NCI-H82 treated with DMSO at 0.1 percent for 48 hours (cell line): ENCODE data around the gene GRPEL2.
"Not testable (repeated sequence)": the region's sequence is repeated elsewhere in the genome, so short reads cannot be mapped to it uniquely, and the experiment has no call there.

ENCODE experiments used
- DNase-seq: peaks from one replicate; lab custom pipeline; 2025; ENCODE audit not compliant: unreplicated experiment; lab: John Stamatoyannopoulos, UW

GRPEL2 gene

DNA sequence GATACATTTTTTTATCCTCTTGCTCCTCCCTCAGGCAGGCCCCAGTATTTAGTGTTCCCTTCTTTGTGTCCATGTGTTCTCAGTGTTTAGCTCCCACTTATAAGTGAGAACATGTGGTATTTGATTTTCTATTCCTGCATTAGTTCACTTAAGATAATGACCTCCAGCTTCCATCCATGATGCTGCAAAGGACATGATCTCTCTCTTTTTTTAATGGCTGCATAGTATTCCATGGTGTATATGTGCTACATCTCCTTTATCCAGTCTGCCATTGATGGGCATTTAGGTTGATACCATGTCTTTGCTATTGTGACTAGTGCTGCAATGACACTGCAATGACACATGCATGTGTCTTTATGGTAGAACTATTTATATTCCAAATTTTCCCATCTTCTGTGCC, 49.7 kb downstream of the GRPEL2 start:
- not testable (repeated sequence) for DNase-seq

DNA sequence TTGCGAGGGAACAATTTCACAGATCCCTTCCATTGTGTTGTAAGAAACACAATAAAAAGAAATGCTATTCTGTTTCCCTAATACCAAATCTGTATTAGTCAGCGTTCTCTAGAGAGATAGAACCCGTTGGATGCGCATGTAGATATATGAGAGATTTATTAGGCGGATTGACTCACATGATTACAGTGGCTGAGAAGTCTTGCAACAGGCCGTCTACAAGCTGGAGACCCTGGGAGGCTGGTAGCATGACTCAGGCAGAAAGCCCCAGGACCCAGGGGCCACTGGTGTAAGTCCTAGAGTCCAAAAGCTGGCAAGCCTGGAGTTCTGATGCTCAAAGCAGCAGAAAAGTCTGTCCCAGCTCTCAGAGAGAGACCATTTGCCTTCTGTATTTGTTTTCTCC, 52.2 kb downstream of the GRPEL2 start:
- DNase-seq = no peak

DNA sequence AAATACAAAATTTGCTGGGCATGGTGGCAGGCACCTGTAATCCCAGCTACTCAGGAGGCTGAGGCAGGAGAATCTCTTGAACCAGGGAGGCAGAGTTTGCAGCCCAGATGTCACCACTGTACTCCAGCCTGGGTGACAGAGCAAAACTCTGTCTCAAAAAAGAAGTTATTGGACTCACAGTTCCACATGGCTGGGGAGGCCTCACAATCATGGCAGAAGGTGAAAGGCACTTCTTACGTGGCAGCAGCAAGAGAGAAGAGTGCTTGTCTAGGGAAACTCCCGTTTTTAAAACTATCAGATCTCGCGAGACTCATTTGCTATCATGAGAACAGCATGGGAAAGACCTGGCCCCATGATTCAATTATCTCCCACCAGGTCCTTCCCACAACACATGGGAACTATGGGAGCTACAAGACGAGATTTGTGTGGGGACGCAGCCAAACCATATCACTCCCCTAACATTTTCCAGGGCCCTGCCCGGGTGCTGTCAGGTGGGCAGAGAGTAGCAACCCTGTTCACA, 53.5 kb downstream of the GRPEL2 start:
- not testable (repeated sequence) for DNase-seq

DNA sequence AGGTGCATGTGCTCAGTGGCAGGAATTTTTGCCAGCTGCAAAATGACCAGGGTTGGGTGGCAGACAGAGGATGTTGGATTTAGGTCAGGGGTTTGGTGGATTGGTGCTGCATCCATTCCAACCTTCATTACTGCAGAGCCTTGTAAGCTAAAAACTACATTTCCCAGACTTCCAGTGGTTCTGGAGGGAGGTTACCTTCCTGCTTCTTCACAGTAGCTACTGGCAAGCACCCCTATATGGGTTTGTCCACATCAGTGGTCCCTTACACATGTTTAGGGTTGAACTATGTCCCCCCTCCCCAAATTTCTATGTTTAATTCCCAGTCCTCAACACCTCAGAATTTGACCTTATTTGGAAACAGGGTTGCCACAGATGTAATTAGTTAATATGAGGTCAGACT, 54.5 kb downstream of the GRPEL2 start:
- DNase-seq = no peak

DNA sequence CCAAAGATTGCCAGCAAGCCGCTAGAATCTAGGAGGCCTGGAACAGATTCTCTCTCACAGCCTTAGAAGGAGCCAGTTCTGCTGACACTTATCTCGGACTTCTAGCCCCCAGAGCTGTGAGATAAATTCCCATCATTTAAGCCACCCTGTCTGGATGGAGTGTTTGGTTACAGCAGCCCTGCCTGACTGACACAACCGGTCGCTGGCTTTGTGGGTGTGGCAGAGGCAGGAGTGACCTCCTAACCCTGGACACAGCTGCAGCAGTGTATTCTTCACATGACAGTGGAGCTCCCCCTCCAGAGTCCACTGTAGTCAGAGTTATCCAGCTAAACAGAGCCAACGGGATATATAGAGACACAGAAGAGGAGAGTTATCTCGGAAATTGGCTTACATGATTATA, 55.0 kb downstream of the GRPEL2 start:
- peak; percentile 75 for DNase-seq

DNA sequence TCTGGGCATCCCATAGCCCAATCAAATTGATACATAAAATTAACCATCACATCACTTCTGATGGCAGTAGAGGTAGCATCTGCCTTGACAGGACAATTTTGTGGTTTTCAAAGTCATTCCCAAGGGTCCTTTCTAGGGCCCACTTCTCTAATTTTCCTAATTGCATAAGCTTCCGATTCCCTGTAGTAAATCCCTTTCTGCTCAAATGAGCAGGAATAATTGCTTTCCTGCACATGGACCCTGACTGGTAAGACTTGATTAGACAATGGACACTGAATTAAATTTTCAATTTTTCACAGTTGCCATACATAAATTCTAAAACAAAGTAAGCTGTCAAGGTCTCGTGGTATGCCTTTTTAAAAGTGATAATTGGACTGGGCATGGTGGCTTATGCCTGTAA, 55.8 kb downstream of the GRPEL2 start:
- peak; percentile 55 for DNase-seq

DNA sequence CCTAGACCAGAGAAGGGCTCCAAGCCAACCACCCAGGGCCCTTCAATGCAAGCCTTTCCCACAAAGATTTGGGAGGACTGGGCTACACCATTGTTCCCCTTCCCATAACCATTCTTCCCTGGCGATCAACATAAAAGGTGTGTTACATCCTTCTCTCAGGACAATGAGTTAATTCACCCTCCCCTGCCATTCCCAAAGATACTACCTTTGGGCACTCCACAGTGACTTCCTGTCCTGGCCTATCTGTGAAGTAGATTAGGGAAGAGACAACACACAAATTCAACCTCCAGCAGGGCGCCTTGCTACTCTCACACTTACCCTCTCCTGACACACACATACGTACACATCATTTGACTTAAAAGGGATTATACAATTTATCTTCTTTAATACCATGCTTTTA, 57.0 kb downstream of the GRPEL2 start:
- DNase-seq = no peak
